Parathyroid adenoma (tissue), 2 donors: ENCODE measurements around the gene LRRTM4.

ENCODE experiments used
- H2AFZ ChIP-seq: fragments of 300-600 bp; sonication (generic); one replicate; pipeline ENCODE4 v1.7.0; 2017; ENCODE audit warnings: antibody characterized with exemption, mild to moderate bottlenecking
- H3K27ac ChIP-seq: fragments of 300-600 bp; sonication (generic); one replicate; pipeline ENCODE4 v1.7.0; 2017
- H3K27me3 ChIP-seq: fragments of 300-600 bp; sonication (generic); one replicate; pipeline ENCODE4 v1.7.0; 2017; ENCODE audit warnings: low read length; ENCODE audit not compliant: control insufficient read depth, insufficient read depth
- H3K36me3 ChIP-seq: fragments of 300-600 bp; sonication (generic); one replicate; pipeline ENCODE4 v1.7.0; 2017; ENCODE audit warnings: low read length; ENCODE audit not compliant: control insufficient read depth, insufficient read depth
- H3K4me1 ChIP-seq: fragments of 300-600 bp; sonication (generic); one replicate; pipeline ENCODE4 v1.7.0; 2017; ENCODE audit warnings: control low read depth
- H3K4me2 ChIP-seq: fragments of 300-600 bp; sonication (generic); one replicate; pipeline ENCODE4 v1.7.0; 2017; ENCODE audit warnings: low read length
- H3K4me3 ChIP-seq: fragments of 300-600 bp; sonication (generic); one replicate; pipeline ENCODE4 v1.7.0; 2017; ENCODE audit warnings: low read depth, low read length
- H3K79me2 ChIP-seq: fragments of 300-600 bp; sonication (generic); one replicate; pipeline ENCODE4 v1.7.0; 2017; ENCODE audit warnings: control low read depth
- H3K9ac ChIP-seq: fragments of 300-600 bp; sonication (generic); one replicate; pipeline ENCODE4 v1.7.0; 2017; ENCODE audit warnings: mild to moderate bottlenecking
- H3K9me3 ChIP-seq: fragments of 300-600 bp; sonication (generic); one replicate; pipeline ENCODE4 v1.7.0; 2017; ENCODE audit warnings: low read length; ENCODE audit not compliant: control insufficient read depth
- TF ChIP-seq, protein P1 (sequence below): fragments of 300-600 bp; sonication (generic); IDR thresholded peaks from one replicate; pipeline ENCODE4 v1.7.0; 2017; ENCODE audit warnings: antibody characterized with exemption, mild to moderate bottlenecking
- donor health status: primary hyperparathyroidism.

LRRTM4 gene

GRCh38 chr2:77322431-77322830, 199.7 kb downstream of the LRRTM4 start:
- TF ChIP-seq, protein P1, sequence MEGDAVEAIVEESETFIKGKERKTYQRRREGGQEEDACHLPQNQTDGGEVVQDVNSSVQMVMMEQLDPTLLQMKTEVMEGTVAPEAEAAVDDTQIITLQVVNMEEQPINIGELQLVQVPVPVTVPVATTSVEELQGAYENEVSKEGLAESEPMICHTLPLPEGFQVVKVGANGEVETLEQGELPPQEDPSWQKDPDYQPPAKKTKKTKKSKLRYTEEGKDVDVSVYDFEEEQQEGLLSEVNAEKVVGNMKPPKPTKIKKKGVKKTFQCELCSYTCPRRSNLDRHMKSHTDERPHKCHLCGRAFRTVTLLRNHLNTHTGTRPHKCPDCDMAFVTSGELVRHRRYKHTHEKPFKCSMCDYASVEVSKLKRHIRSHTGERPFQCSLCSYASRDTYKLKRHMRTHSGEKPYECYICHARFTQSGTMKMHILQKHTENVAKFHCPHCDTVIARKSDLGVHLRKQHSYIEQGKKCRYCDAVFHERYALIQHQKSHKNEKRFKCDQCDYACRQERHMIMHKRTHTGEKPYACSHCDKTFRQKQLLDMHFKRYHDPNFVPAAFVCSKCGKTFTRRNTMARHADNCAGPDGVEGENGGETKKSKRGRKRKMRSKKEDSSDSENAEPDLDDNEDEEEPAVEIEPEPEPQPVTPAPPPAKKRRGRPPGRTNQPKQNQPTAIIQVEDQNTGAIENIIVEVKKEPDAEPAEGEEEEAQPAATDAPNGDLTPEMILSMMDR = no peak
- Histone ChIP-seq H3K4me3 (no peak overlapping the region), H3K36me3 (no peaks in the 10 kb centered on the region), H3K27me3 (no peaks in the 10 kb centered on the region), H2AFZ (no peak overlapping the region), H3K4me2 (no peak overlapping the region), H3K9ac (no peak overlapping the region), H3K79me2 (no peaks in the 10 kb centered on the region), H3K4me1 (no peaks in the 10 kb centered on the region), H3K9me3 (no peaks in the 10 kb centered on the region), H3K27ac (no peak overlapping the region)

GRCh38 chr2:77314721-77315120, 207.5 kb downstream of the LRRTM4 start:
- Histone ChIP-seq H3K4me3 (no peak overlapping the region), H3K27ac (no peak overlapping the region)
- TF ChIP-seq, protein P1 = no peak

DNA sequence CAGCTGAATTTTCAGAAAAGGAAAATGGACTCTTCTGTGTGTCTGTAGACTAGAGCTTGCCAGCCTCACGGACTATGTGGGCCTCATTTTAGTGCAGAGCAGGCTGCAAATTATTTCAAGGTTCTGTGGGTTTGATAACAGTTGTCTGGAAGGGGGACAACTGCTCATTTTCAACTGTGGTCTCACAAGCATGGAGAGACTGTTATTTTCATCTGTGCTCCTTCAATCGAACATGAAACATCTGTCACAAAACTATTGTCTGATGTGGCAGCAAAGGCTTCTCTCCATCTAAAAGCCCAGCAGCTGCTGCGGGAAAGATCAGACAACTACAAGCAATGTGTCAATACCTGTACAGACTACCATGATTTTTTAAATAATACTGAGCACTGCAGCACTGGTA, 211.8 kb downstream of the LRRTM4 start:
- H3K9ac ChIP-seq = no peak overlapping the region
- no peaks in the 10 kb centered on the region for H3K79me2 ChIP-seq
- H3K27ac ChIP-seq = no peak overlapping the region
- TF ChIP-seq, protein P1 = no peak
- no peak overlapping the region for H3K4me2 ChIP-seq
- no peak overlapping the region for H2AFZ ChIP-seq
- H3K27me3 ChIP-seq = no peaks in the 10 kb centered on the region
- no peaks in the 10 kb centered on the region for H3K36me3 ChIP-seq
- H3K9me3 ChIP-seq = no peaks in the 10 kb centered on the region
- no peaks in the 10 kb centered on the region for H3K4me1 ChIP-seq
- no peak overlapping the region for H3K4me3 ChIP-seq

More at GRCh38 chr2:77314721-77315120, 207.5 kb downstream of the LRRTM4 start:
- H3K9ac ChIP-seq = no peak overlapping the region
- no peaks in the 10 kb centered on the region for H3K27me3 ChIP-seq
- H3K36me3 ChIP-seq = no peaks in the 10 kb centered on the region
- H3K4me2 ChIP-seq = no peak overlapping the region
- no peaks in the 10 kb centered on the region for H3K79me2 ChIP-seq
- no peak overlapping the region for H2AFZ ChIP-seq
- H3K4me1 ChIP-seq = no peaks in the 10 kb centered on the region
- no peaks in the 10 kb centered on the region for H3K9me3 ChIP-seq

GRCh38 chr2:77309725-77310124, 212.5 kb downstream of the LRRTM4 start:
- no peak overlapping the region for H2AFZ ChIP-seq
- H3K4me1 ChIP-seq = no peaks in the 10 kb centered on the region
- H3K4me2 ChIP-seq = no peak overlapping the region
- H3K36me3 ChIP-seq = no peaks in the 10 kb centered on the region
- no peak overlapping the region for H3K9ac ChIP-seq
- no peak overlapping the region for H3K27ac ChIP-seq
- no peaks in the 10 kb centered on the region for H3K27me3 ChIP-seq
- no peaks in the 10 kb centered on the region for H3K9me3 ChIP-seq
- no peak overlapping the region for H3K4me3 ChIP-seq
- H3K79me2 ChIP-seq = no peaks in the 10 kb centered on the region
- TF ChIP-seq, protein P1 = no peak

DNA sequence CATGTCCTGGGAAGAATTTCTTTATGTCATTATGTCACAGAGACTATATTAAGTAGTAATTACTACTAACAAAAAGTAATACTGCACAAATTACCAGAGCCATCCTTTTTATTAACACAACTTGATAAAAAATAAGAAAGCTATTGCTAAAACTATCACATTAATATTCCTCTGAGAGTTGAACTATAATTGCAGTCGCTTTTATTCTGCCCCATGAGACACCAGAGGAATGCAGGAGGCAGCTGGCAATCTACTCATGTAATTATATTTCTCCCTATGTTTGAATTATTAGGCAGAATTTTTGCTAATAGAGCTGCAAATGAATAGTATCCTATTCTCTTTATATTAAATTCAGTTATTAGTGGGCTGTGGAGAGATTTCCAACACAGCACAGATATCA, 220.7 kb downstream of the LRRTM4 start:
- Histone ChIP-seq H3K27ac (no peak overlapping the region), H3K27me3 (no peaks in the 10 kb centered on the region), H3K36me3 (no peaks in the 10 kb centered on the region), H3K9me3 (no peaks in the 10 kb centered on the region), H3K4me1 (no peaks in the 10 kb centered on the region), H2AFZ (no peak overlapping the region), H3K79me2 (no peaks in the 10 kb centered on the region), H3K4me2 (no peak overlapping the region), H3K4me3 (no peak overlapping the region), H3K9ac (no peak overlapping the region)
- TF ChIP-seq, protein P1 = no peak
